Mesendoderm (in vitro differentiated cells): ENCODE data around the gene RGS10.

Source experiments
- DNase-seq: peaks from one replicate; pipeline ENCODE4 v3.0.0; 2013
- H2AK5ac ChIP-seq: 2 replicates; pipeline ENCODE4 v1.6.1; 2013; ENCODE audit warnings: low read length, inconsistent platforms
- H2BK120ac ChIP-seq: 2 replicates; pipeline ENCODE4 v1.6.1; 2013; ENCODE audit warnings: low read depth, mild to moderate bottlenecking, low read length, moderate library complexity, mixed read lengths
- H2BK15ac ChIP-seq: replicated peaks from 2 replicates; pipeline ENCODE4 v1.6.1; 2013; ENCODE audit warnings: low read depth, mild to moderate bottlenecking, moderate library complexity
- H2BK5ac ChIP-seq: 2 replicates; pipeline ENCODE4 v1.6.1; 2013; ENCODE audit warnings: low read length, inconsistent platforms
- H3K18ac ChIP-seq: 2 replicates; pipeline ENCODE4 v1.6.1; 2013; ENCODE audit warnings: mild to moderate bottlenecking, low read length, mixed read lengths
- H3K23ac ChIP-seq: one replicate; pipeline ENCODE4 v1.6.1; 2013; ENCODE audit warnings: low read length
- H3K27ac ChIP-seq: 2 replicates; pipeline ENCODE4 v1.5.1; 2013; ENCODE audit warnings: low read depth, mild to moderate bottlenecking, inconsistent platforms, low read length, moderate library complexity
- H3K27me3 ChIP-seq: 2 replicates; pipeline ENCODE4 v1.6.1; 2013; ENCODE audit warnings: low read length, control low read depth, mild to moderate bottlenecking, inconsistent platforms; ENCODE audit not compliant: insufficient read depth, poor library complexity
- H3K36me3 ChIP-seq: 2 replicates; pipeline ENCODE4 v1.6.1; 2013; ENCODE audit warnings: low read length, inconsistent platforms; ENCODE audit not compliant: control insufficient read depth, insufficient read depth
- H3K4ac ChIP-seq: one replicate; pipeline ENCODE4 v1.6.1; 2013; ENCODE audit warnings: low read depth, mild to moderate bottlenecking, low read length, moderate library complexity
- H3K4me1 ChIP-seq: 2 replicates; pipeline ENCODE4 v1.6.1; 2013; ENCODE audit warnings: low read depth, low read length, inconsistent platforms; ENCODE audit not compliant: control insufficient read depth
- H3K4me2 ChIP-seq: 2 replicates; pipeline ENCODE4 v1.6.1; 2013; ENCODE audit warnings: low read length
- H3K4me3 ChIP-seq: 2 replicates; pipeline ENCODE4 v1.5.1; 2013; ENCODE audit warnings: mild to moderate bottlenecking, low read length
- H3K56ac ChIP-seq: one replicate; pipeline ENCODE4 v1.6.1; 2013; ENCODE audit warnings: low read length
- H3K79me1 ChIP-seq: 2 replicates; pipeline ENCODE4 v1.6.1; 2013; ENCODE audit warnings: low read length, inconsistent platforms
- H3K79me2 ChIP-seq: 2 replicates; pipeline ENCODE4 v1.6.1; 2013; ENCODE audit warnings: mild to moderate bottlenecking, low read length; ENCODE audit not compliant: control insufficient read depth, insufficient read depth
- H3K9ac ChIP-seq: 2 replicates; pipeline ENCODE4 v1.6.1; 2013; ENCODE audit warnings: low read length, inconsistent platforms
- H4K5ac ChIP-seq: one replicate; pipeline ENCODE4 v1.6.1; 2013; ENCODE audit warnings: low read length
- H4K8ac ChIP-seq: one replicate; pipeline ENCODE4 v1.6.1; 2013; ENCODE audit warnings: low read depth, mild to moderate bottlenecking, control low read depth, low read length, moderate library complexity
- WGBS: extraction: QIAGEN DNeasy Blood & Tissue Kit; methylation state at CpG from one replicate; pipeline ENCODE4 v1.1.7; 2013; ENCODE audit warnings: low lambda C conversion rate, missing lambda C conversion rate; ENCODE audit not compliant: insufficient coverage; ENCODE audit errors: extremely low coverage; 5-methylcytosine and 5-hydroxymethylcytosine counted together

Gene RGS10

DNA sequence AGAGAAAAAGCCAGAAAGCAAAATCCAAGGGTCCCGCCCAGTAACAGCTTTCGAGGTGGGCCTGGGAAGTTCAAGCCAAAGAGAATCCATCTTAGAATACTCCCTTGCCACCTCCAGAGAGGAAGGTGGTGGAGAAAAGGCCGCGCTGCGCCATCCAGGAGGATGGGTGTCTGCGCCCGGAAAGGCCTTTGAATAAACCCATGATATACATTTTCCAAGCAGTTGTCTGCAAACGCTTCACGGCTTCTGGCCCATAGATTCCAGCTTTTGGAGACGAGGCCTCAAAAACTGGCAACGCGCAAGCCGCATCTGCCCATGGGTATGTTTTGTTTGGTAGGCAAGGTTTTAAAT lies 17.8 kb downstream of the RGS10 start:
- no peak overlapping the region for H2AK5ac ChIP-seq
- no peak for DNase-seq

DNA sequence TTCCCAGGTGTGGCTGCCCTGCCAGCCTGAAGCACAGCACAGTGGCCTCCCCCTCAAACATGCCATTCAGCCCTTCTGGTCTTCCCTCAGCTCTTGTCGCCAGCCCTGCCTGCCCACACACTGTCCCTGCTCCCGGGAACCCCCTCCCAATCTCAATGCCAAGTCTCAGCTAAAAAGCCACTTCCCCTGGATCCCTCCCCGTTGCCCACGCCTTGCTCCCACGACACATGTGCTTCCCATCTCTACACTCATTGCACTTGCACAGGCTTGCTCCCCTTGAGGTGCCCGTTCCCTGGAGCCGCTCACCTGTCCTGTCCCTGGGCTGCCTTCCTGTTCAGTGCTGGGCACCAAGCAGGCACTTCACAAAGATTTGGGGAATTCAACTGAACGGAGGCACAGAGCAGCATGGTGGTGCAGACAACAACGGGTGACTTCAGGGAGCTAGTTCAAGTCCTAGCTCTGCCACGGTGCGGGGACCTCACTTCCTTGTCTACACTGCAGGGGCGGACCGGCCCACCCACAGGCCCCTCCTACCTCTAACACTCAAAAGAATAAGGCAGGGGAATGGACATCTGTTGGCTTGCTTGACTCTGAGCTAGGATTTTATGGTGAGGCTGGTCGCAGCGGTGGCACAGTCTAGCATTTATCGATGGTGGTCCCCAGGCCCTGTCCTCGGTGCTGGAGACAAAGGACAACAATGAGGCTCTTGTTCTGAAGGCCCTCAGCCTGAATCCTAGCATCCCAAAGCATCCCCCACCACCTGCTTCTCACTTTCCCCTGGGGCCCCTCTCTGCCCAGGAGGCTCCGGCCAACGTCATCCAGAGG lies 18.4 kb downstream of the RGS10 start:
- Histone ChIP-seq H3K9ac (no peak overlapping the region), H2BK5ac (no peak overlapping the region)

More for the DNA sequence above, 17.8 kb downstream of the RGS10 start:
- Histone ChIP-seq H3K23ac (no peak overlapping the region), H3K9ac (no peak overlapping the region), H3K18ac (no peak overlapping the region), H4K5ac (no peak overlapping the region), H2BK120ac (no peak overlapping the region), H3K27ac (no peak overlapping the region), H2BK15ac (no peak overlapping the region), H4K8ac (no peak overlapping the region), H3K4ac (no peak overlapping the region), H3K56ac (no peak overlapping the region), H3K4me3 (no peak overlapping the region), H3K36me3 (no peaks in the 10 kb centered on the region), H2BK5ac (no peak overlapping the region), H3K79me1 (no peaks in the 10 kb centered on the region), H3K27me3 (no peaks in the 10 kb centered on the region), H3K4me2 (no peak overlapping the region), H3K4me1 (no peaks in the 10 kb centered on the region), H3K79me2 (no peaks in the 10 kb centered on the region)
- WGBS = no CpG with 5 or more reads among the region's 13 CpGs

DNA sequence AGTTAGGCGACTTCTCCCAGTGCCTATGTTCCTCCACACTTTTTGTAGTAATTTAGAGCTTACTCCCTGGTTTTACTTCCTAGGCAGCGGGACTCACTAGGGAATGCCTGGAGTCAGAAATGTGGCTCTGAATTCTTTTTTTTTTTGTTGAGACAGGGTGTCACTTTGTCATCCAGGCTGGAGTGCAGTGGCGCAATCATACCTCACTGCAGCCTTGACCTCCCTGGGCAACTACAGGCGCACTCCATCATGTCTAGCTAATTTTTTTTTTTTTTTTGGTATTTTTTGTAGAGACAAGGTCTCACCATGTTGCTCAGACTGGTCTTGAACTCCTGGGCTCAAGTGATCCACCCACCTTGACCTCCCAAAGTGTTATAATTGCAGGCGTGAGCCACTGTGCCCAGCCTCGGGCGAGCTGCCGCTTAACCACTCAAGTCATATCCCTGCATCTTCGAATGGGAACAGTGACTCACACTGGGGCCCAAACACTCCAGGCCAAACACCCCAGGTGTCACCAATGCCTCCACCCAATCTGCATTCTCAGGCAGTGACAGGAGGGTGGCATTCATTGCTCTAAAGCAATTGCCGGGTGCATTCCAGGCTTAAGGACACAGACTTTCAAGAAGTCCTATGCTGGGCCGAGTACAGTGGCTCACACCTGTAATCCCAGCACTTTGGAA lies 19.6 kb downstream of the RGS10 start:
- no peak overlapping the region for H3K56ac ChIP-seq
- H3K79me1 ChIP-seq = no peaks in the 10 kb centered on the region
- no peak overlapping the region for H3K4me3 ChIP-seq
- H2BK15ac ChIP-seq = no peak overlapping the region
- WGBS = no CpG with 5 or more reads among the region's 11 CpGs
- H2BK120ac ChIP-seq = no peak overlapping the region
- no peak overlapping the region for H4K8ac ChIP-seq
- H3K4me1 ChIP-seq = no peaks in the 10 kb centered on the region
- H3K27me3 ChIP-seq = no peaks in the 10 kb centered on the region
- H3K4ac ChIP-seq = no peak overlapping the region
- no peak overlapping the region for H3K18ac ChIP-seq
- no peak overlapping the region for H2AK5ac ChIP-seq
- no peak overlapping the region for H3K4me2 ChIP-seq
- no peak overlapping the region for H3K23ac ChIP-seq
- H4K5ac ChIP-seq = no peak overlapping the region
- H3K79me2 ChIP-seq = no peaks in the 10 kb centered on the region
- H3K36me3 ChIP-seq = no peaks in the 10 kb centered on the region
- no peak overlapping the region for H3K27ac ChIP-seq
- no peak overlapping the region for H2BK5ac ChIP-seq
- no peak overlapping the region for H3K9ac ChIP-seq
- peak; percentile 87 for DNase-seq

More for the DNA sequence above, 18.4 kb downstream of the RGS10 start:
- no peak for DNase-seq
- Histone ChIP-seq H3K27me3 (no peaks in the 10 kb centered on the region), H2AK5ac (no peak overlapping the region), H2BK120ac (no peak overlapping the region), H3K56ac (no peak overlapping the region), H4K5ac (no peak overlapping the region), H4K8ac (no peak overlapping the region), H3K23ac (no peak overlapping the region), H3K4ac (no peak overlapping the region), H2BK15ac (no peak overlapping the region), H3K4me1 (no peaks in the 10 kb centered on the region), H3K79me2 (no peaks in the 10 kb centered on the region), H3K4me3 (no peak overlapping the region), H3K36me3 (no peaks in the 10 kb centered on the region), H3K4me2 (no peak overlapping the region), H3K18ac (no peak overlapping the region), H3K27ac (no peak overlapping the region), H3K79me1 (no peaks in the 10 kb centered on the region)
- WGBS = no CpG with 5 or more reads among the region's 19 CpGs

DNA sequence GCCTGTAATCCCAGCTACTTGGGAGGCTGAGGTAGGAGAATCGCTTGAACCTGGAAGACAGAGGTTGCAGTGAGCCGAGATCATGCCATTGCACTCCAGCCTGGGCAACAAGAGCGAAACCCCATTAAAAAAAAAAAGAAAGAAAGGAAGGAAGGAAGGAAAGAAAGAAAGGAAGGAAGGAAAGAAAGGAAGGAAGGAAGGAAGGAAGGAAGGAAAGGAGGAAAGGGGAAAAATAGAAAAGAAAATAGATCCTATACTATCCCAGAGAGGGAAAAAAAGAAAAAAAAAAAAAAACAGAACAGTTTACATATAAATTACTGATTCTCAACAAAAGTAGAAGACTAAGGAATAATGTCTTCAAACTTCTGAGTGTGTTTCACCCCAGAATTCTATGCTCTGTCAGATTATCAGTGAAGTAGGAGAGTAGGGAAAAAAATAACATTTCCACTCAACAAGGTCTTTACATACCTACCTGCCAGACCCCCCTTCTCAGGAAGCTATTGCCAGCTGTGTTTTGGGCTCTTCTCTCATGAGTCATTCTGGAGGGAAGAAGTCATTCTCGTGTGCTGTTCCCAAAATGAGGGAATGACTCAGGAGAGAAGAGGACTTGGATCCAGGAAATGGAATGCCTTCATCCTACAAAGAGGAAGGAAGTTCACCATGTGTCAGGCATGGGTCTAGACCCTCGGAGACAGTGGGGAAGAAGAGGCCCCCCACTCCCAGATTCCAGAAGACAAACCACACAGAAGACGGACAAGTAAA lies 20.9 kb downstream of the RGS10 start:
- peak; percentile 96 for DNase-seq
- Histone ChIP-seq H3K56ac (no peak overlapping the region), H2BK5ac (no peak overlapping the region), H4K5ac (no peak overlapping the region), H3K4me1 (peaks cover 5% of the 10 kb centered on the region), H3K18ac (no peak overlapping the region), H3K27ac (peak overlapping the region; percentile 36), H3K79me2 (no peaks in the 10 kb centered on the region), H3K4me3 (no peak overlapping the region), H3K27me3 (no peaks in the 10 kb centered on the region), H2BK120ac (no peak overlapping the region), H3K4me2 (no peak overlapping the region), H3K79me1 (no peaks in the 10 kb centered on the region), H3K9ac (no peak overlapping the region), H3K23ac (no peak overlapping the region), H2AK5ac (no peak overlapping the region), H2BK15ac (no peak overlapping the region), H3K4ac (no peak overlapping the region), H3K36me3 (no peaks in the 10 kb centered on the region), H4K8ac (no peak overlapping the region)
- WGBS = no CpG with 5 or more reads among the region's 6 CpGs

DNA sequence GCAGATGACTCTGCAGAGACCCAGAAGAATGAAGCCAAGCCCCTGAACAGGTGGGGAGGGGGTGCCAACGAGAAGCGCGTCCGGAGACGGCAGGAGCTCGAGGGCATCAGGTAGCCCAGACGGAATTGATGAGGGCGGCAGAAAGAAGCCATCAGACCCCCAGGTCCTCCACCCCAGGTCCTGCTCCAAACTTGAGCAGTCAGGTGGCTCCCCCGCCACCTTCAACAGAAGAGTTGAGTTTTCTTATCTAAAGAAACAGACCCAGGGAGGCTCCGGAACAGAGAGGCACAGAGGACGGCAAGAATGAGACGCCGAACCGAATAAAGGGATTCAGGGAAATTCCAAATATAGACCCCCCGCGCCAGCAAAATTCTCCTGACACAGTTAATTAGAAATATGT lies 22.2 kb downstream of the RGS10 start:
- no peaks in the 10 kb centered on the region for H3K79me1 ChIP-seq
- H3K27ac ChIP-seq = no peak overlapping the region
- H3K18ac ChIP-seq = no peak overlapping the region
- H2BK5ac ChIP-seq = no peak overlapping the region
- H3K36me3 ChIP-seq = no peaks in the 10 kb centered on the region
- no peak overlapping the region for H4K5ac ChIP-seq
- no peaks in the 10 kb centered on the region for H3K27me3 ChIP-seq
- H2BK15ac ChIP-seq = no peak overlapping the region
- WGBS = no CpG with 5 or more reads among the region's 16 CpGs
- H2BK120ac ChIP-seq = no peak overlapping the region
- H3K4me2 ChIP-seq = no peak overlapping the region
- no peak overlapping the region for H3K4me3 ChIP-seq
- H4K8ac ChIP-seq = no peak overlapping the region
- H2AK5ac ChIP-seq = no peak overlapping the region
- no peak overlapping the region for H3K9ac ChIP-seq
- DNase-seq = no peak
- H3K79me2 ChIP-seq = no peaks in the 10 kb centered on the region
- H3K23ac ChIP-seq = no peak overlapping the region
- H3K56ac ChIP-seq = no peak overlapping the region
- H3K4me1 ChIP-seq = peaks cover 7% of the 10 kb centered on the region
- H3K4ac ChIP-seq = no peak overlapping the region
